A549 (cell line): Measurements from ENCODE around the gene SPACA6. TPM values are rescaled to one million over a fixed set of nuclear protein-coding genes. Genes with fewer than 3 reads are reported as not detected.

ENCODE experiments used
- ATAC-seq, 2 experiments: fragments of 200-7000 bp in 1 of 2; fragments of >200 bp in 1 of 2; cut with Nextera tagmentation in 1 of 2; cut with Tn5 transposase in 1 of 2; 3 replicates each; pipeline versions ENCODE4 v1.8.0 to v1.9.1; 2018 to 2020; ENCODE audit warnings: mild to moderate bottlenecking in 1 of 2, moderate library complexity in 1 of 2
- CTCF ChIA-PET: fragments of 300-600 bp; sonication (Branson Sonifier 250); formaldehyde crosslinking; extraction: SDS; loops from one replicate; lab custom pipeline; 2021; ENCODE audit warnings: antibody characterized with exemption, inconsistent platforms; lab: Yijun Ruan, JAX
- POLR2A ChIA-PET: fragments of 350-600 bp; formaldehyde crosslinking; extraction: SDS; loops from one replicate; lab custom pipeline; 2021; ENCODE audit warnings: antibody characterized with exemption, inconsistent platforms; lab: Yijun Ruan, JAX
- DNase-seq, 2 experiments: peaks; one replicate each; pipeline versions ENCODE4 v3.0.0 to v3.0.0-alpha.2; 2011 to 2016; ENCODE audit warnings: low read depth in 1 of 2, low spot score in 1 of 2
- FAIRE-seq: peaks from 2 replicates; lab custom pipeline; 2011; peaks lifted over from hg19 to GRCh38; lab: Jason Lieb, UNC
- H3K27ac ChIP-seq, 2 experiments: fragments of >200 bp; sonication (Bioruptor Twin); formaldehyde crosslinking; 3 replicates each; pipeline ENCODE4 v1.5.1; 2016 to 2017
- H3K4me1 ChIP-seq: fragments of >200 bp; sonication (Bioruptor Twin); formaldehyde crosslinking; 3 replicates; pipeline ENCODE4 v1.6.1; 2016
- H3K4me2 ChIP-seq: fragments of >200 bp; sonication (Bioruptor Twin); formaldehyde crosslinking; 3 replicates; pipeline ENCODE4 v1.6.1; 2016
- H3K4me3 ChIP-seq: fragments of >200 bp; sonication (Bioruptor Twin); formaldehyde crosslinking; 3 replicates; pipeline ENCODE4 v1.5.1; 2016
- H3K9me3 ChIP-seq: fragments of >200 bp; sonication (Bioruptor Twin); formaldehyde crosslinking; 3 replicates; pipeline ENCODE4 v1.6.1; 2016
- CBX2 ChIP-seq: fragments of 200-600 bp; sonication (generic); IDR thresholded peaks from 2 replicates; pipeline ENCODE4 v1.6.1; 2016; ENCODE audit warnings: low read depth, mild to moderate bottlenecking, borderline replicate concordance
- CBX8 ChIP-seq: fragments of 200-600 bp; sonication (generic); IDR thresholded peaks from 2 replicates; pipeline ENCODE4 v1.6.1; 2016
- CEBPB ChIP-seq, 2 experiments: fragments of >200 bp in 1 of 2; sonication (Bioruptor Twin) in 1 of 2; formaldehyde crosslinking in 1 of 2; IDR thresholded peaks; 2 replicates each; pipeline ENCODE4 v1.6.1; 2012 to 2016
- CHD2 ChIP-seq: fragments of 150-350 bp; IDR thresholded peaks from 2 replicates; pipeline ENCODE4 v1.6.1; 2014; ENCODE audit warnings: low read length; ENCODE audit not compliant: partially characterized antibody
- EHMT2 ChIP-seq: fragments of 200-600 bp; sonication (generic); IDR thresholded peaks from 2 replicates; pipeline ENCODE4 v1.6.1; 2016; ENCODE audit warnings: antibody characterized with exemption, low read depth, mild to moderate bottlenecking, moderate library complexity
- EP300 ChIP-seq, 2 experiments: fragments of >200 bp; sonication (Bioruptor Twin); formaldehyde crosslinking; IDR thresholded peaks; 2 replicates in 1 of 2; 3 replicates in 1 of 2; pipeline ENCODE4 v1.6.1; 2016 to 2017
- FOSB ChIP-seq: fragments of 250-450 bp; sonication (Bioruptor Pico); IDR thresholded peaks from 2 replicates; pipeline ENCODE4 v1.5.0; 2020; ENCODE audit warnings: mild to moderate bottlenecking, moderate library complexity
- FOXS1 ChIP-seq: fragments of 250-450 bp; sonication (Bioruptor Pico); IDR thresholded peaks from 2 replicates; pipeline ENCODE4 v1.5.0; 2020; ENCODE audit warnings: mild to moderate bottlenecking, moderate library complexity
- HEYL ChIP-seq: fragments of 250-450 bp; sonication (Bioruptor Pico); IDR thresholded peaks from 2 replicates; pipeline ENCODE4 v1.8.0; 2021; ENCODE audit warnings: mild to moderate bottlenecking, moderate library complexity
- HOXA7 ChIP-seq: fragments of 250-450 bp; sonication (Bioruptor Pico); IDR thresholded peaks from 2 replicates; pipeline ENCODE4 v1.5.0; 2020; ENCODE audit warnings: mild to moderate bottlenecking, moderate library complexity
- KDM5A ChIP-seq: fragments of 200-600 bp; sonication (generic); IDR thresholded peaks from 2 replicates; pipeline ENCODE4 v1.6.1; 2016; ENCODE audit warnings: antibody characterized with exemption, mild to moderate bottlenecking
- MAZ ChIP-seq: fragments of 150-350 bp; IDR thresholded peaks from 2 replicates; pipeline ENCODE4 v1.6.1; 2014; ENCODE audit warnings: antibody characterized with exemption, low read depth, low read length, borderline replicate concordance
- NPAS2 ChIP-seq: fragments of 250-450 bp; sonication (Bioruptor Pico); IDR thresholded peaks from 2 replicates; pipeline ENCODE4 v1.8.0; 2022; ENCODE audit warnings: mild to moderate bottlenecking, moderate library complexity, borderline replicate concordance
- NR3C1 ChIP-seq: fragments of >200 bp; sonication (Bioruptor Twin); formaldehyde crosslinking; IDR thresholded peaks from 3 replicates; pipeline ENCODE4 v1.6.1; 2017
- POLR2A ChIP-seq: IDR thresholded peaks from 2 replicates; pipeline ENCODE4 v1.6.1; 2012; ENCODE audit warnings: mild to moderate bottlenecking, low read length
- POLR2AphosphoS2 ChIP-seq: conservative IDR thresholded peaks from 2 replicates; pipeline ENCODE4 v1.6.1; 2012; ENCODE audit warnings: low read length, improper control_type of control experiment, inconsistent platforms
- RAD21 ChIP-seq, 2 experiments: fragments of >200 bp in 1 of 2; sonication (Bioruptor Twin) in 1 of 2; formaldehyde crosslinking in 1 of 2; IDR thresholded peaks in 1 of 2; conservative IDR thresholded peaks in 1 of 2; 2 replicates in 1 of 2; 3 replicates in 1 of 2; pipeline ENCODE4 v1.6.1; 2012 to 2018; ENCODE audit warnings: inconsistent platforms in 1 of 2
- RARB ChIP-seq: fragments of 250-450 bp; sonication (Bioruptor Pico); IDR thresholded peaks from 2 replicates; pipeline ENCODE4 v1.8.0; 2021; ENCODE audit warnings: mild to moderate bottlenecking, moderate library complexity
- RCOR1 ChIP-seq: fragments of 150-350 bp; IDR thresholded peaks from 2 replicates; pipeline ENCODE4 v1.6.1; 2014; ENCODE audit warnings: antibody characterized with exemption, low read length, low read depth
- RNF2 ChIP-seq: fragments of 200-600 bp; sonication (generic); IDR thresholded peaks from 2 replicates; pipeline ENCODE4 v1.6.1; 2016; ENCODE audit warnings: low read depth, mild to moderate bottlenecking, antibody characterized with exemption, moderate library complexity, borderline replicate concordance
- SMC3 ChIP-seq: fragments of >200 bp; sonication (Bioruptor Twin); formaldehyde crosslinking; IDR thresholded peaks from 3 replicates; pipeline ENCODE4 v1.6.1; 2018; ENCODE audit warnings: inconsistent platforms
- SREBF2 ChIP-seq: fragments of 450-650 bp; IDR thresholded peaks from 2 replicates; pipeline ENCODE4 v1.6.1; 2014; ENCODE audit warnings: mild to moderate bottlenecking, moderate library complexity
- TFCP2L1 ChIP-seq: fragments of 250-450 bp; sonication (Bioruptor Pico); IDR thresholded peaks from 2 replicates; pipeline ENCODE4 v1.5.0; 2021; ENCODE audit warnings: mild to moderate bottlenecking
- ZC3H11A ChIP-seq: fragments of 450-650 bp; IDR thresholded peaks from 2 replicates; pipeline ENCODE4 v1.6.1; 2014; ENCODE audit warnings: antibody characterized with exemption, mild to moderate bottlenecking
- ZNF302 ChIP-seq: fragments of 250-450 bp; sonication (Bioruptor Pico); IDR thresholded peaks from 2 replicates; pipeline ENCODE4 v1.9.0; 2021; ENCODE audit warnings: inconsistent platforms, mild to moderate bottlenecking, moderate library complexity
- WGBS: methylation state at CpG from one replicate; pipeline ENCODE4 v1.1.6; 2017; ENCODE audit errors: missing lambda C conversion rate; 5-methylcytosine and 5-hydroxymethylcytosine counted together
- polyA plus RNA-seq, 4 experiments: library from polyadenylated mRNA; depleted of rRNA in 3 of 4; stranded (reverse); fragments of >200 nt; fragmentation: RNase III in 1 of 4; extraction: RNeasy Plus Mini Kit Qiagen cat#74134 plus additional on column Dnase treatment in 1 of 4; gene quantifications; 2 replicates in 3 of 4; 3 replicates in 1 of 4; pipeline ENCODE4 v1.2.3, GENCODE V29; 2011 to 2017
- TF ChIP-seq, protein P1 (sequence below): fragments of >200 bp; sonication (Bioruptor Twin); formaldehyde crosslinking; IDR thresholded peaks from 3 replicates; pipeline ENCODE4 v1.5.1; 2016
- TF ChIP-seq, protein P2 (sequence below): fragments of 250-450 bp; sonication (Bioruptor Pico); IDR thresholded peaks from 2 replicates; pipeline ENCODE4 v1.5.0; 2020; ENCODE audit warnings: low read depth, mild to moderate bottlenecking, moderate library complexity
- TF ChIP-seq, protein P3 (sequence below): fragments of 250-450 bp; sonication (Bioruptor Pico); IDR thresholded peaks from 2 replicates; pipeline ENCODE4 v1.5.0; 2021; ENCODE audit warnings: mild to moderate bottlenecking, moderate library complexity, borderline replicate concordance
- TF ChIP-seq, protein P4 (sequence below): IDR thresholded peaks from 2 replicates; pipeline ENCODE4 v1.6.1; 2012
- TF ChIP-seq, protein P5 (sequence below): fragments of >200 bp; sonication (Bioruptor Twin); formaldehyde crosslinking; IDR thresholded peaks from 3 replicates; pipeline ENCODE4 v1.6.1; 2016
- TF ChIP-seq, protein P6 (sequence below): fragments of 200-600 bp; sonication (generic); IDR thresholded peaks from 2 replicates; pipeline ENCODE4 v1.6.1; 2016; ENCODE audit warnings: antibody characterized with exemption, mild to moderate bottlenecking, moderate library complexity

Gene SPACA6
- polyA plus RNA-seq, 2 of the 4 experiments (the other 2 are of a cell fraction) = 9.5 to 36.4 TPM

DNA sequence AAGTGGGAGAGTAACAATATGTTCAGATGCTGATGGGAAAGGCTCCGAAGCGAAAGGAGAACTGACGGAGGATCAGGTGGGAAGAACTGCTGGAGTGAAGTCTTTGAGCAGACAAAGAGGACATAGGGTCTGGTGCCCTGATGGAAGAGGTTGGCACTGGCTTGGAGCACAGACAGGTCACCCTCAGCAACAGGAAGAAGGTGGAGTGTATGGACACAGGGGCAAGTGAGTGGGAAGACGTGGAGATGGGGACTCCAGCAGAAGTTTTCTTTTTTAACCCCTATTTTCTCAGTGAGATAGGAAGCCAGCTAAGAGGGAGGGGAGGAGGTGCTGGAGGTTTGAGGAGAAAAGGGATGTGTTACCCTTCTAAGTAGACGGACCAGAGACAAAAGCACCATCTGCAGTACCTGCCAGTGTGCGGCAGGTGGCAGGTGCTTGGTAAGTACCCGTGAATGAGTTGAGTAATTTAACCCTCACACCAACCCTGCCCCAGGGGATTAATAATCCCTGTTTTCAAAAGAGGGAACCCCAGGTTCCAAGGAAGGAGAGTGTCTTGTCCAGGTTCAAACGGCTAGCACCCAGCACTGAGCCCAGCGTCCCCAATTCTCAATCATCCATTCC lies 19.4 kb downstream of the SPACA6 start:
- DNase-seq (peak; percentile 59 to 83), FAIRE-seq (no peak), ATAC-seq (peak; percentile 56 to 59)
- Histone ChIP-seq H3K4me3 (no peak overlapping the region), H3K9me3 (peaks cover 8% of the 10 kb centered on the region; the same call in 1 of the 3 replicates), H3K27ac (no peak overlapping the region), H3K4me2 (no peak overlapping the region), H3K4me1 (no peaks in the 10 kb centered on the region)
- CTCF ChIA-PET = interaction anchor here (0.7 to 1.5 kb wide), 3 partner anchors 12 to 525 kb away, joined by 3 to 5 read pairs (median 3); no protein-coding TSS in a partner anchor
- 42% methylated on average over 9 of the region's 9 CpGs for WGBS
- POLR2A ChIA-PET = no interaction called here
- TF ChIP-seq CBX2 (no peak), NPAS2 (CRISPR knock-in tag) (no peak), TFCP2L1 (CRISPR knock-in tag) (no peak), EP300 (IDR thresholded peaks at IDR 0.05) (no peak), SREBF2 (no peak), ZC3H11A (no peak), FOSB (no peak), RAD21 (conservative IDR thresholded peaks at IDR 0.05 in 1 of 2, IDR thresholded peaks at IDR 0.05 in 1 of 2) (peak; percentile 25 to 27; a peak in 2 of 5 replicates), KDM5A (no peak), FOXS1 (CRISPR knock-in tag) (no peak), RCOR1 (no peak), NR3C1 (no peak), CBX8 (no peak), POLR2A (no peak), ZNF302 (no peak), RNF2 (no peak), MAZ (no peak), CEBPB (IDR thresholded peaks at IDR 0.05) (peak; percentile 9 to 18; a peak in 2 of 4 replicates), HEYL (no peak), POLR2AphosphoS2 (peak; percentile 75; the same call in 1 of the 2 replicates), SMC3 (peak; percentile 34; the same call in 1 of the 3 replicates), RARB (CRISPR knock-in tag) (no peak), CHD2 (no peak), HOXA7 (no peak), EHMT2 (no peak)
- TF ChIP-seq, protein P1, sequence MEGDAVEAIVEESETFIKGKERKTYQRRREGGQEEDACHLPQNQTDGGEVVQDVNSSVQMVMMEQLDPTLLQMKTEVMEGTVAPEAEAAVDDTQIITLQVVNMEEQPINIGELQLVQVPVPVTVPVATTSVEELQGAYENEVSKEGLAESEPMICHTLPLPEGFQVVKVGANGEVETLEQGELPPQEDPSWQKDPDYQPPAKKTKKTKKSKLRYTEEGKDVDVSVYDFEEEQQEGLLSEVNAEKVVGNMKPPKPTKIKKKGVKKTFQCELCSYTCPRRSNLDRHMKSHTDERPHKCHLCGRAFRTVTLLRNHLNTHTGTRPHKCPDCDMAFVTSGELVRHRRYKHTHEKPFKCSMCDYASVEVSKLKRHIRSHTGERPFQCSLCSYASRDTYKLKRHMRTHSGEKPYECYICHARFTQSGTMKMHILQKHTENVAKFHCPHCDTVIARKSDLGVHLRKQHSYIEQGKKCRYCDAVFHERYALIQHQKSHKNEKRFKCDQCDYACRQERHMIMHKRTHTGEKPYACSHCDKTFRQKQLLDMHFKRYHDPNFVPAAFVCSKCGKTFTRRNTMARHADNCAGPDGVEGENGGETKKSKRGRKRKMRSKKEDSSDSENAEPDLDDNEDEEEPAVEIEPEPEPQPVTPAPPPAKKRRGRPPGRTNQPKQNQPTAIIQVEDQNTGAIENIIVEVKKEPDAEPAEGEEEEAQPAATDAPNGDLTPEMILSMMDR = peak; percentile 30
- TF ChIP-seq, protein P2, sequence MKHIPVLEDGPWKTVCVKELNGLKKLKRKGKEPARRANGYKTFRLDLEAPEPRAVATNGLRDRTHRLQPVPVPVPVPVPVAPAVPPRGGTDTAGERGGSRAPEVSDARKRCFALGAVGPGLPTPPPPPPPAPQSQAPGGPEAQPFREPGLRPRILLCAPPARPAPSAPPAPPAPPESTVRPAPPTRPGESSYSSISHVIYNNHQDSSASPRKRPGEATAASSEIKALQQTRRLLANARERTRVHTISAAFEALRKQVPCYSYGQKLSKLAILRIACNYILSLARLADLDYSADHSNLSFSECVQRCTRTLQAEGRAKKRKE = no peak
- TF ChIP-seq, protein P3, sequence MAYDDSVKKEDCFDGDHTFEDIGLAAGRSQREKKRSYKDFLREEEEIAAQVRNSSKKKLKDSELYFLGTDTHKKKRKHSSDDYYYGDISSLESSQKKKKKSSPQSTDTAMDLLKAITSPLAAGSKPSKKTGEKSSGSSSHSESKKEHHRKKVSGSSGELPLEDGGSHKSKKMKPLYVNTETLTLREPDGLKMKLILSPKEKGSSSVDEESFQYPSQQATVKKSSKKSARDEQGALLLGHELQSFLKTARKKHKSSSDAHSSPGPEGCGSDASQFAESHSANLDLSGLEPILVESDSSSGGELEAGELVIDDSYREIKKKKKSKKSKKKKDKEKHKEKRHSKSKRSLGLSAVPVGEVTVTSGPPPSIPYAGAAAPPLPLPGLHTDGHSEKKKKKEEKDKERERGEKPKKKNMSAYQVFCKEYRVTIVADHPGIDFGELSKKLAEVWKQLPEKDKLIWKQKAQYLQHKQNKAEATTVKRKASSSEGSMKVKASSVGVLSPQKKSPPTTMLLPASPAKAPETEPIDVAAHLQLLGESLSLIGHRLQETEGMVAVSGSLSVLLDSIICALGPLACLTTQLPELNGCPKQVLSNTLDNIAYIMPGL = no peak
- TF ChIP-seq, protein P4, sequence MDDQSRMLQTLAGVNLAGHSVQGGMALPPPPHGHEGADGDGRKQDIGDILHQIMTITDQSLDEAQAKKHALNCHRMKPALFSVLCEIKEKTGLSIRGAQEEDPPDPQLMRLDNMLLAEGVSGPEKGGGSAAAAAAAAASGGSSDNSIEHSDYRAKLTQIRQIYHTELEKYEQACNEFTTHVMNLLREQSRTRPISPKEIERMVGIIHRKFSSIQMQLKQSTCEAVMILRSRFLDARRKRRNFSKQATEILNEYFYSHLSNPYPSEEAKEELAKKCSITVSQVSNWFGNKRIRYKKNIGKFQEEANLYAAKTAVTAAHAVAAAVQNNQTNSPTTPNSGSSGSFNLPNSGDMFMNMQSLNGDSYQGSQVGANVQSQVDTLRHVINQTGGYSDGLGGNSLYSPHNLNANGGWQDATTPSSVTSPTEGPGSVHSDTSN = no peak
- TF ChIP-seq, protein P5, sequence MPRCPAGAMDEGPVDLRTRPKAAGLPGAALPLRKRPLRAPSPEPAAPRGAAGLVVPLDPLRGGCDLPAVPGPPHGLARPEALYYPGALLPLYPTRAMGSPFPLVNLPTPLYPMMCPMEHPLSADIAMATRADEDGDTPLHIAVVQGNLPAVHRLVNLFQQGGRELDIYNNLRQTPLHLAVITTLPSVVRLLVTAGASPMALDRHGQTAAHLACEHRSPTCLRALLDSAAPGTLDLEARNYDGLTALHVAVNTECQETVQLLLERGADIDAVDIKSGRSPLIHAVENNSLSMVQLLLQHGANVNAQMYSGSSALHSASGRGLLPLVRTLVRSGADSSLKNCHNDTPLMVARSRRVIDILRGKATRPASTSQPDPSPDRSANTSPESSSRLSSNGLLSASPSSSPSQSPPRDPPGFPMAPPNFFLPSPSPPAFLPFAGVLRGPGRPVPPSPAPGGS = no peak
- TF ChIP-seq, protein P6, sequence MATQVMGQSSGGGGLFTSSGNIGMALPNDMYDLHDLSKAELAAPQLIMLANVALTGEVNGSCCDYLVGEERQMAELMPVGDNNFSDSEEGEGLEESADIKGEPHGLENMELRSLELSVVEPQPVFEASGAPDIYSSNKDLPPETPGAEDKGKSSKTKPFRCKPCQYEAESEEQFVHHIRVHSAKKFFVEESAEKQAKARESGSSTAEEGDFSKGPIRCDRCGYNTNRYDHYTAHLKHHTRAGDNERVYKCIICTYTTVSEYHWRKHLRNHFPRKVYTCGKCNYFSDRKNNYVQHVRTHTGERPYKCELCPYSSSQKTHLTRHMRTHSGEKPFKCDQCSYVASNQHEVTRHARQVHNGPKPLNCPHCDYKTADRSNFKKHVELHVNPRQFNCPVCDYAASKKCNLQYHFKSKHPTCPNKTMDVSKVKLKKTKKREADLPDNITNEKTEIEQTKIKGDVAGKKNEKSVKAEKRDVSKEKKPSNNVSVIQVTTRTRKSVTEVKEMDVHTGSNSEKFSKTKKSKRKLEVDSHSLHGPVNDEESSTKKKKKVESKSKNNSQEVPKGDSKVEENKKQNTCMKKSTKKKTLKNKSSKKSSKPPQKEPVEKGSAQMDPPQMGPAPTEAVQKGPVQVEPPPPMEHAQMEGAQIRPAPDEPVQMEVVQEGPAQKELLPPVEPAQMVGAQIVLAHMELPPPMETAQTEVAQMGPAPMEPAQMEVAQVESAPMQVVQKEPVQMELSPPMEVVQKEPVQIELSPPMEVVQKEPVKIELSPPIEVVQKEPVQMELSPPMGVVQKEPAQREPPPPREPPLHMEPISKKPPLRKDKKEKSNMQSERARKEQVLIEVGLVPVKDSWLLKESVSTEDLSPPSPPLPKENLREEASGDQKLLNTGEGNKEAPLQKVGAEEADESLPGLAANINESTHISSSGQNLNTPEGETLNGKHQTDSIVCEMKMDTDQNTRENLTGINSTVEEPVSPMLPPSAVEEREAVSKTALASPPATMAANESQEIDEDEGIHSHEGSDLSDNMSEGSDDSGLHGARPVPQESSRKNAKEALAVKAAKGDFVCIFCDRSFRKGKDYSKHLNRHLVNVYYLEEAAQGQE = no peak
